GM18907 (cell line): ENCODE measurements around the gene GALP.
"Not testable (repeated sequence)": the region's sequence is repeated elsewhere in the genome, so short reads cannot be mapped to it uniquely, and the experiment has no call there.

ENCODE experiments used
- ATAC-seq: cut with Tn5 transposase; IDR thresholded peaks from one replicate; pipeline ENCODE4 v1.9.1; 2021; ENCODE audit warnings: mild to moderate bottlenecking, moderate library complexity; ENCODE audit not compliant: unreplicated experiment

The GALP gene

DNA sequence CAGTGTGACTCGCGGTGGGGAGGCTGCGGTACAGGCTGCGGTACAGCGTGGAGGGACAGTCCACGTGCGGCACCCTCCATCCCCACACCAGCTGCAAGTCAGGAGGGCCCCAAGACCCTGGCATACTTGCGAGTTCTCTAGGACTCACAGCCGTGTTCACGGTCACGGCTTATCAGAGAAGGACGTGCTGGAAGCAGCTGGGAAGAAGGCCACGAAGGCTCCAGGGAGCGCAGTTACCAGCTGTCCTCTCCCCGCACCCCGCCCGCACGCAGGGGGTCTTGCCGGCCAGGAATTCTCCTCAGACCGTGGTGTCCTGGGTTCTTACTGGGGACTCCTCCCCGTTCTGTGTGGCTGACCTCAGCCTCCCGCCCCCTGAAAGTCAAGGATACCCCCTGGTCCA lies 28.5 kb upstream of the GALP start:
- ATAC-seq, result no peak

DNA sequence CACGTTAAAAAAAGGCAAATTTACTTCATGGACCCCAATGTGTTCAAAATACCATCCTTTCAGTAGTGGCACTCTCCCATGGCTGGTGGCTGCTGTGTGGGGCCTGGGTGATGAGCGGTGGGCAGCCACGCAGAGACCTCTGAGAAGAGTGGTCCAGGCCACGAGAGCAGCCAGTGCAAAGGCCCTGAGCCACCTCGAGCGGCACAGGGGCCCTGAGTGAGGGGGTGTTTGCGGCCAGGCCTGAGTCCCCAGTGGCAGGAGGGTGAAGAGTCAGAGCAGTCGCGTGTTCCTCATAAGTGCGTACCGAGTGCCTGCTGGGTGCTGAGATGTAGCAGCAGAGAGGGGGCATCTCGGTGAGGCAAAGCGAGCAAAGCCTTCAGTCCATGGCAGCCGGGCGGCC lies 27.7 kb upstream of the GALP start:
- ATAC-seq, result no peak

GRCh38 chr19:56148955-56149655 lies 26.7 kb upstream of the GALP start:
- not testable (repeated sequence) for ATAC-seq

GRCh38 chr19:56149656-56150038 lies 26.2 kb upstream of the GALP start:
- ATAC-seq, result no peak

GRCh38 chr19:56150358-56150757 lies 25.4 kb upstream of the GALP start:
- no peak for ATAC-seq

- ATAC-seq, result no peak
Observed at GRCh38 chr19:56152644-56153043, 23.2 kb upstream of the GALP start.

DNA sequence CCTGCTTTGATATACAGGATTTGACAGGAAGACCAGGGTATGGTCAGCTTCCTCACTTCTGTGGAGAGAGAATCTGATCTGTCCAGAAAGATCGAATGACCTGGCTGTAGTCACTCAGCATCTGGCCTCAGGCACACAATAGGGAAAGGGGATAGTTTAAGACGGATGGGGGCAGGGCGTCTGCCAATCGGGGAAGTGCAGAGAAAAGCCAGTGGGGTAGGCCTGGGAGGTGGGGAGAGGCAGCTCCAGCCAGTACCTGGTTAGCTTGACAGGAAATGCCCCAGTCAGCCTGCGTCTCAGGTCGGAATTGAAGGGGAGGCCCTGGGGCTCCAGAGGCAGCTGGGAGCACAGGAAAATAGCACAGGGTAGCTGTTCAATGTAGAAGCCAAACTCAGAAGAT lies 22.3 kb upstream of the GALP start:
- no peak for ATAC-seq

GRCh38 chr19:56155124-56155687 lies 20.6 kb upstream of the GALP start:
- ATAC-seq, result no peak

DNA sequence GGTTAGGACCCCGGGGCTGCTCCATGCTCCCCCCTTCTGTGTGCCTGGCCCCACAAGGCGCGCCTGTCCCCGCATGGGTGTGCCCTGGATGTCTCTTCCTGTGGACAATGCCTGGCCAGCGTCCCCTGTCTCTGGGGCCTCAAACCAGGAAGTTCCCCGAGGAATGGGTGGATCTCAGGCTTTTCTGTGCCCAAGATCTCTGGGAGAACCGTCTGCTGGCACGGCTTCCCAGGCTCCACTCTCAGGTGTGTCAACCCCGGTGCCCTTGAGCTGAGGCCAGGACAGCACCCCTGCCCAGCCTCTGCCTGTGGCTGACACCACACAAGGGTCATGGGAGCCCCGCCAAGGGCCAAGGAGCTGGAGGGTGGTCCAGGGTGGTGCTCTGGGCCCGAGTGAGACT lies 19.0 kb upstream of the GALP start:
- ATAC-seq, result no peak

DNA sequence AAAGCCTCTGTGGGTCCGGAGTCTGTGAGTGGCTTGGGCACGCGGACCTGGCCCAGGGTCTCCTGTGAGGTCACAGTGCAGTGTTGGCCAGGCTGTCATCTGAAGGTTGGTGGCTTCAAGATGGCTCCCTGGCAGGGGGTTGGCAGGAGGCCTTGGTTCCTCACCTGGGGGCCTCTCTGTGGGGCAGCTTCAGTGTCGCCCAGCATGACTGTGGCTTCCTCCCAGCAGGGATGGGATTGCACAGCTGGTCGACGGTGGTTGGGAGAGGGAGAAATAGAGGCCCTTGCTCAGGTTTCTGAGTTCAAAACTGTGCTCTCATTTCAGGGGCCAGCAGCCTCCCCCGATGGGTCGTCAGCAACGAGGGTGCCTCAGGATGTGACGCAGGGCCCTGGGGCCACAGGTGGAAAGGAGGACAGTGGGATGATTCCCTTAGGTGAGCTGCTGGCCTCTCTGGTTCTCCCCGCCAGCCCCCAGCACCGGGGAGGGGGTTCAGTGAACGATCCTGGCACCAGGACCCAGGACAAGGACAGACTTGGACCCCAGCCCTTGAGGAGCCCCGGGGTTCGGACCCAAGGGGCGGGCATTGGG lies 17.5 kb upstream of the GALP start:
- ATAC-seq, result no peak

GRCh38 chr19:56159009-56159559 lies 16.7 kb upstream of the GALP start:
- no peak for ATAC-seq

GRCh38 chr19:56159622-56160271 lies 16.1 kb upstream of the GALP start:
- ATAC-seq, result no peak

GRCh38 chr19:56161534-56161933 lies 14.3 kb upstream of the GALP start:
- no peak for ATAC-seq

- ATAC-seq, result no peak
Observed at GRCh38 chr19:56162258-56162657, 13.6 kb upstream of the GALP start.

DNA sequence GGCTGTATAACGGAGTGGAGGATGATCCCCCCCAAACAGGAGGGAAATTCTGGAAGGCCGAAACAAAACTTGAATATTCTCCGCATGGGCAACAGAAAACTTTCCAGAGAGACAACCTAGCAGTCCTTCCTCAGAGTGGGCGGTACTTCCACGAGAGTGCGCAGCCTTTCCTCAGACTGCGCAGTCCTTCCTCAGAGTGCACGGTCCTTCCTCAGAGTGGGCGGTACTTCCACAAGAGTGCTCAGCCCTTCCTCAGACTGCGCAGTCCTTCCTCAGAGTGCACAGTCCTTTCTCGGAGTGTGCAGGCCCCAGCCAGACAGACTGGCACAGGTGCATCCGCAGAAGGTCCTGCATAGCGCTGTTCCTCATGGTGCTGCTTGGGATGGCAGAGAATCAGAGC lies 12.7 kb upstream of the GALP start:
- ATAC-seq, result no peak

GRCh38 chr19:56167064-56167578 lies 8.7 kb upstream of the GALP start:
- ATAC-seq, result no peak

- no peak for ATAC-seq
Observed at GRCh38 chr19:56170261-56170660, 5.5 kb upstream of the GALP start.

- ATAC-seq, result no peak
Observed at GRCh38 chr19:56174086-56174485, 1.7 kb upstream of the GALP start.

- ATAC-seq, result no peak
Observed at GRCh38 chr19:56174550-56174949, 1.3 kb upstream of the GALP start.

- ATAC-seq, result not testable (repeated sequence)
Observed at GRCh38 chr19:56176310-56176709, 502 bp downstream of the GALP start.

DNA sequence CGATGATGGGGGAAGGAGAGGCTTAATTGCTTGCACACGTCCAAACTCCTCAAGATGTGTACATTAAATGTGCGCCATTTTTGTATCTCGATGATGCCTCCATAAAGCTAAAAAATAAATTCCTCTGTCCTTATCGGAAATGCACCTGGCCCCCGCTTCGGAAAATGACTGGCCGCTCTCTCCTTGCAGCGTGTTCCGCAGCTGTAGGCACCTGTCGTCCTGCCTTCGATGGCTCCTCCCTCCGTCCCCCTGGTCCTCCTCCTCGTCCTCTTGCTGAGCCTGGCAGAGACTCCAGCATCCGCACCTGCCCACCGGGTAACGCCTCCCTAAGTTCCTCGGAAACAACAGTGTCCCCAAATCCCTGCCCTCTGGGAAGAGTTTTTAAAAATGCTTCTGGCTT lies 1.1 kb downstream of the GALP start:
- ATAC-seq, result no peak
